ENCODE data around the gene MYO3B. TPM values are rescaled to one million over a fixed set of nuclear protein-coding genes. Genes with fewer than 3 reads are reported as not detected.

The MYO3B gene
- total RNA-seq, 2 experiments from 2014 or later: 0.05 to 0.23 TPM

DNA sequence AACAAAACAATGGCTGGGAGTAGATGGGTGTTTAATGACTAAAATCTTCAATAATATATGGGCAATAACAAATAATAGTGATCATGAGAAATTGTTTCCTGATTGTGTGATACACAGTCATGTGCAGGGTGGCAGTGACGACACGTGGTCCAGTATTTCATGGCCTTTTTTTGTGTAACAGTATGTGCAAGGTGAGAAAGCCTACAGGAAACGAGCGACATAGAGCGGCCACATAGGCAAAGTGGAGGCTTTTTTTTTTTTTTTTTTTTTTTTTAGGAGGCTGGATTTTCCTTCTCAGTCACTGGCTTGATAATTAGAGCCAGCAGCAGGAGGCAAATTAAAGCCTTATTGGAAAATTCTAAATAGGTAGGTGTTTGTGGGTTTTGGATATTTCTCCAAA, 123.7 kb downstream of the MYO3B start:
- Mint-ChIP-seq H3K36me3 (ENCODE audit: low read depth) (no peaks in the 10 kb centered on the region), H3K27me3 (ENCODE audit: low read depth) (peaks cover 16% of the 10 kb centered on the region), H3K4me1 (ENCODE audit: low read depth) (peaks cover 12% of the 10 kb centered on the region), H3K27ac (no peak overlapping the region), H3K9me3 (ENCODE audit: insufficient read depth) (no peaks in the 10 kb centered on the region), H3K4me3 (no peak overlapping the region)
- DNase-seq: no peak
- ChIA-PET CTCF (no interaction called here), POLR2A (no interaction called here)
- ATAC-seq: no peak

DNA sequence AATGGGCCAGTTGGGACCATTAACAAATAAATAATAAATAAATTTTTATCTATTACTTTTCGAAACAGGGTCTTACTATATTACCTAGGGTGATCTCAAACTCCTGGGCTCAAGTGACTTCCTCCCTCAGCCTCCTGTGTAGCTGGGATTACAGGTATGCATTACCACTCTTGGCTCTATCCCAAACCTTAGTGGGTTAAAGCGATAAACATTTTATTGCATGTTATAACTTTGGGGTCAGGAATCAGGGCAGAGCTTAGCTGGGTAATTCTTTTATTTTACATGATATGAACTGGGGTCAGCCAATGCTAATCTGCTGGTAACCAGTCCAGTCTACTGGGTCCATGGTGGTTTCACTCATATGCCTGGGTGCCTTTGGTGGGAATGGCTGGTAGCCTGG, 127.8 kb downstream of the MYO3B start:
- POLR2A ChIA-PET: no interaction called here
- peaks cover 20% of the 10 kb centered on the region for H3K27me3 Mint-ChIP-seq (ENCODE audit: low read depth)
- no peaks in the 10 kb centered on the region for H3K36me3 Mint-ChIP-seq (ENCODE audit: low read depth)
- no peak for ATAC-seq
- H3K4me1 Mint-ChIP-seq (ENCODE audit: low read depth): no peaks in the 10 kb centered on the region
- H3K9me3 Mint-ChIP-seq (ENCODE audit: insufficient read depth): no peaks in the 10 kb centered on the region
- DNase-seq: no peak
- CTCF ChIA-PET: no interaction called here
- H3K27ac Mint-ChIP-seq: no peak overlapping the region
- H3K4me3 Mint-ChIP-seq: no peak overlapping the region

DNA sequence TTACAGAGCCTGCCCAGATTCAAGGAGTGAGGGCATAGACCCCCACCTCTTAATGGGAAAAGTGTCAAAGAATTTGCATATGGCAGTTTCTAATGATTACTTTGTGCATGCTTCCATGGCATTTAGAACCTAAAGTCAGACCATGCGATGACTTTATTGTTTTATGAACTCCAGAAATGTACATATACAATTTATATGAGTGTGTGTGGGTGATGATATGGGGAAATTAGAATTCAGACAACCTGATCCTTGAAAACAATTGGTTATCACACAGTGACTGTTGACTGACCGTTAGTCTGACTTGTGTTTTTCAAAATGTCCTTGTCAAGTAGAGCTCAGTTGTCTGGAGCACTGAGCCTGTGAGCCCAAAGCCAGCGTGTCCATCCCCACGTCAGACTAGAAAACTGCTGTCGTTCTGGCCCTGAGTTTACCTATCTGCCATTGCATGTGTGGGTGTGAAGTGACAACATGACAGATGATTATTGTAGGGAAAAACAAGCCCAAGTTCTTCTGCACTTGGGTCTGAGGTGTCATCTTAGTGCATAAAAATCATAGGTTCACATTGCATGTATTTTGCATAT, 128.4 kb downstream of the MYO3B start:
- Mint-ChIP-seq H3K27ac (no peak overlapping the region), H3K4me3 (no peak overlapping the region), H3K9me3 (ENCODE audit: insufficient read depth) (no peaks in the 10 kb centered on the region), H3K27me3 (ENCODE audit: low read depth) (peaks cover 21% of the 10 kb centered on the region), H3K36me3 (ENCODE audit: low read depth) (no peaks in the 10 kb centered on the region), H3K4me1 (ENCODE audit: low read depth) (no peaks in the 10 kb centered on the region)
- DNase-seq: no peak
- ChIA-PET CTCF (no interaction called here), POLR2A (no interaction called here)
- ATAC-seq: no peak

DNA sequence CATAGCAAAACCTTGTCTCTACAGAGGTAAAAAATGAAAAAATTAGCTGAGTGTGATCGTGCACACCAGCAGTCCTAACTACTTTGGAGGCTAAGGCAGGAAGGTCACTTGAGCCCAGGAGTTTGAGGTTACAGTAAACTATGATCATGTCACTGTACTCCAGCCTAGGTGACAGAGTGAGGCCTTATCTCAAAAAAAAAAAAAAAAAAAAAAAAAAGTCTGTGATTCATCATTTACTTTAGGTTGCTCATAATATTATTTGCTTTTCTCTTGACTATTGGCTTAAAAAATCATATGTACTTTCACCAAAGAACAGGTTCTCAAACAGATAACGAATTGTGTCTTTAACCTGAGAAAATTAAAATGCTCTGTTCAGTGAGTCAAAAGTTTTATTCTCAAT, 129.1 kb downstream of the MYO3B start:
- ATAC-seq: no peak
- no peak for DNase-seq
- H3K4me3 Mint-ChIP-seq: no peak overlapping the region
- no peaks in the 10 kb centered on the region for H3K9me3 Mint-ChIP-seq (ENCODE audit: insufficient read depth)
- no peaks in the 10 kb centered on the region for H3K36me3 Mint-ChIP-seq (ENCODE audit: low read depth)
- no peak overlapping the region for H3K27ac Mint-ChIP-seq
- peaks cover 25% of the 10 kb centered on the region for H3K27me3 Mint-ChIP-seq (ENCODE audit: low read depth)
- ChIA-PET POLR2A (no interaction called here), CTCF (no interaction called here)
- H3K4me1 Mint-ChIP-seq (ENCODE audit: low read depth): no peaks in the 10 kb centered on the region

DNA sequence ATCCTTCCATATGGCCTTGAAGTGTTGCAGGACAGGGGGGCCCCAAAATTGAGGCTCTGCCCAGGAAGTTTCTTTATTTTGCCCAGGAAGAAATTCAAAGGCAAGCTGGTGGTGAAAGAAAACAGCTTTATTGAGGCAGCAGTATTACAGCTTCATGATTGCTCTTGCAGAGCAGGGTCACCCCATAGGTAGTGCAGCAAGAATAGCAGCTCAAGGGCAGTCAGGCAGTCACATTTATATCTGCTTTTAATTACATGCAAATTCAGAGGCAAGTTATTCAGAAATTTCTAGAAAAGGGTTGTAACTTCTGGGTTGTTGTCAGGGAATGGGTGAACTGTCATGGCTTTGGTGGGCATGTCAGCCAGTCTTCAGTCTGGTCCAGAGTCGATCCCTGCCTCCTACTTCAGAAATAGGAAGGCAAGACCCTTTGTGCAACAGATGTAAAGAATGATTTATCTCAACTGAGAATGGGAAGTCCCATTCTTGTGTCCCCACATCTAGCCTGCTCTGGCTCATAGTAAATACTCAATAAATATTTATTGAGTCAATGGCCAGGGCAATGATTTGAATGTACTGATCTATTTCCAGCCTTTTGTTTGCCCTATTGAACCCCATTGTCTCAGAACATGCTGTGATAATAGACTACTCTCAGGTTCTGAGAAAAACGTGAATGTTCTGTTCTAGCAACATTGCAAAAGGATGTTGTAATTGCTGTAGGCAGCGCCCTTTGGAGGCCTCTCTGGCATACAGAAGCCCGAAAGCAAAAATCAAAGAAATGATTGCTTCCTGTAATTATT, 129.8 kb downstream of the MYO3B start:
- DNase-seq: no peak
- POLR2A ChIA-PET: no interaction called here

DNA sequence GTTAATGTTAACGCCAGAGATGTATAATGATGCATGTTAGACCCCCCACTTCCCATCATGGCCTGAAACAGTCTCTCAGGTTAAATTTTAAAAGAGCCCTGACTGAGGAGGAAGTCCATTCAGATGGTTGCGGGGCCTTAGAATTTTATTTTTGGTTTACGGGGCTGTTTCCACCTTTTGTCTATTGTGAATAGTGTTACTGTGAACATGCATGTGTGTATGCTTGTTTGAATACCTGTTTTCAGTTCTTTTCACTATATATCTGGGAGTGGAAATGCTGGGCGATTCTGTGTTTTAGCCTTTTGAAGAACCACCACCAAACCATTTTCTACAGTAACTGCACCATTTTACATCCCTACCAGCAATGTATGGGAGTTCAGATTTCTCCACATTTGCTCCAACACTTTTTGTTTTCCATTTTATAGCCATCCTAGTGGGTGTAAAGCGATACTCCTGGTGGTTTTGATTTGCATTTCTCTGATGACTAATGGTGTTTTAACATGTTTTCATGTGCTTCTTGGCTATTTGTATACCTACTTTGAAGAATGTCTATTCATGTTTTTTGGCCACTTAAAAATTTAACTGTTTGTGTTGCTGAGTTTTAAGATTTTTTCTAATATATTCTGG, 133.0 kb downstream of the MYO3B start:
- DNase-seq: no peak
- Mint-ChIP-seq H3K27ac (no peak overlapping the region), H3K36me3 (ENCODE audit: low read depth) (no peaks in the 10 kb centered on the region), H3K4me3 (no peak overlapping the region), H3K27me3 (ENCODE audit: low read depth) (peaks cover 29% of the 10 kb centered on the region), H3K4me1 (ENCODE audit: low read depth) (no peaks in the 10 kb centered on the region), H3K9me3 (ENCODE audit: insufficient read depth) (no peaks in the 10 kb centered on the region)
- CTCF ChIA-PET: no interaction called here
- ATAC-seq: no peak
- POLR2A ChIA-PET: no interaction called here

More for the DNA sequence above, 129.8 kb downstream of the MYO3B start:
- no peak overlapping the region for H3K4me3 Mint-ChIP-seq
- H3K9me3 Mint-ChIP-seq (ENCODE audit: insufficient read depth): no peaks in the 10 kb centered on the region
- ATAC-seq: no peak
- H3K36me3 Mint-ChIP-seq (ENCODE audit: low read depth): no peaks in the 10 kb centered on the region
- no peak overlapping the region for H3K27ac Mint-ChIP-seq
- CTCF ChIA-PET: no interaction called here
- H3K4me1 Mint-ChIP-seq (ENCODE audit: low read depth): no peaks in the 10 kb centered on the region
- peaks cover 25% of the 10 kb centered on the region for H3K27me3 Mint-ChIP-seq (ENCODE audit: low read depth)

DNA sequence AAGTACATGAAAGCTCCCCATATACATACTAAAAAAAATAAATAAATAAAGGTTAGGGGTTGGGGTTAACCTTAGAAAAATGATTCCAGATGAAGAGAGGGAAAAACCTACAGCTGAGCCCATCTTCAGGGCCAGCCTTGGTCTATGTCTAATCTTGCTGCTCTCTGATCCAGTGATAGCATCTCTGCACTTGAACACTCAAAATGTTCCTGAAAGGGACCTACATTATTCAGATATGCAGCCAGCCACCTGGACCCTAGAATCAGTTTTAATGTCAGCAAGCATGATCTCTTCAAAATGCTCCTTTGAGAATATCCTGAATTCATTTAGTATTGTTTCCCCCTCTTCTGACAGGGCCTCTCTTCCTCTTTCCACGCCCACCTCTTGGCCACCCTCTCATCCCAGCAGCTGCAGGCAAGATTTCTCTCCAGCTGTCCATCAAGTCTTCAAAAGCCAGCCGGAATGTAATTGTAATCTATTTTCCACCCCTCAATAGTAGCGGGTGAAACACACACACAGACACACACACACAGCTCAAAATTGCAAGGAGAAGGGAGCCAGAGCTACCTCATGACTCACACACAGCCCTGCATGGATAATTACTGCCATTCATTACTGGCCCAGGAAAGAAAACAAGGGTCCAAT, 135.5 kb downstream of the MYO3B start:
- ATAC-seq (no peak), DNase-seq (no peak)
- Mint-ChIP-seq H3K9me3 (ENCODE audit: insufficient read depth) (no peaks in the 10 kb centered on the region), H3K4me1 (ENCODE audit: low read depth) (no peaks in the 10 kb centered on the region), H3K27ac (no peak overlapping the region), H3K4me3 (no peak overlapping the region), H3K27me3 (ENCODE audit: low read depth) (peaks cover 28% of the 10 kb centered on the region), H3K36me3 (ENCODE audit: low read depth) (no peaks in the 10 kb centered on the region)
- CTCF ChIA-PET: interaction anchor here (4.0 kb wide), 1 partner anchor 11 kb away, joined by 13 read pairs; no protein-coding TSS in a partner anchor
- POLR2A ChIA-PET: no interaction called here

DNA sequence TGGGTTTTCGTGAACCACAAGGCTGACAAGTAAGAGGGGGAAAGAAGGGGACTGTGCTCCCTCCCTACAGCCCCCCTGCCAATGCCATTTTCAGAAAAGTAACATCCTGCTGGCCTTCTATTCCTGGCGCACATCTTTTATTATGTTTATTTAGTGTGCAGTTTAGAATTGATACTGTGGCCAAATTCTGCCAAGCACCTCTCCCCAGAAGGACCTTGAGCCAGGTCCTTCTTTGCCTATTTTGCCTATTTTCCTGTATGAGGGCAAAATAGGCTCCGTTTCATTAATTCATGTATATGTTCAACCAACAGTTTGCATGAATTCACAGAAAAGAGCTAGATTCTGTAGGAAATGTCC, 136.0 kb downstream of the MYO3B start:
- no peak overlapping the region for H3K27ac Mint-ChIP-seq
- CTCF ChIA-PET: interaction anchor here (4.0 kb wide), 1 partner anchor 10 kb away, joined by 13 read pairs; no protein-coding TSS in a partner anchor
- H3K36me3 Mint-ChIP-seq (ENCODE audit: low read depth): no peaks in the 10 kb centered on the region
- POLR2A ChIA-PET: no interaction called here
- H3K4me1 Mint-ChIP-seq (ENCODE audit: low read depth): no peaks in the 10 kb centered on the region
- peaks cover 29% of the 10 kb centered on the region for H3K27me3 Mint-ChIP-seq (ENCODE audit: low read depth)
- no peaks in the 10 kb centered on the region for H3K9me3 Mint-ChIP-seq (ENCODE audit: insufficient read depth)
- no peak for DNase-seq
- no peak for ATAC-seq
- H3K4me3 Mint-ChIP-seq: no peak overlapping the region

DNA sequence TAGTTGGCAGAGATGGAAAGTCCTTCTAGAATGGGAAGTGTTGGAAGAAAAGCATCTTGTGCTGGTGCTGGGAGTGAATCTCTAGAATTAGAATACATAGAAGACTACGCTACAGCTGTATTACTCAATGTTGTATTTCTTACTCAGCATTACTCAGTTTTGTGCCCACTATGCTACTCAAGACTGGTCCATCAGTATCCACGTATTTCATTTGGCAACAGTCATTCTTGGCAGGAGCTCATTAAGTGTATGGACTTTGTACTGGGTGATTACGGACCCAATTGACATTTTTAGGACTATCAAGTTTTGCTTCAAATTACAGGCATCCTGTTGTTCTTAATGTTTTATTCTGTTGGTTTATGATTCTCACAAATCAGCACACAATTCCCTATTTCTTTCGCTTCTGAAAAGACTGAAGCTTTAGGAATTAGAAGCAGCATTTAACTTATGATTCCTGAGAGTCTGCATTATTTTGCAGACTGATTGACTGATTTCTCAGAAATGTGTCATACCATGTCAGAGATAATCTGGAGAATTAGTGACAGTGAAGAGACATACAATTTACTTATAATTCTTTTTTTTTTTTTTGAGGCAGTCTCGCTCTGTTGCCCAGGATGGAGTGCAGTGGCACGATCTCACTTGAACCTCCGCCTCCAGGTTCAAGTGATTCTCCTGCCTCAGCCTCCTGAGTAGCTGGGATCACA, 136.9 kb downstream of the MYO3B start:
- no peak for ATAC-seq
- no peak for DNase-seq
- H3K27ac Mint-ChIP-seq: no peak overlapping the region
- H3K36me3 Mint-ChIP-seq (ENCODE audit: low read depth): no peaks in the 10 kb centered on the region
- peaks cover 30% of the 10 kb centered on the region for H3K27me3 Mint-ChIP-seq (ENCODE audit: low read depth)
- H3K4me1 Mint-ChIP-seq (ENCODE audit: low read depth): no peaks in the 10 kb centered on the region
- H3K9me3 Mint-ChIP-seq (ENCODE audit: insufficient read depth): no peaks in the 10 kb centered on the region
- H3K4me3 Mint-ChIP-seq: no peak overlapping the region
- POLR2A ChIA-PET: no interaction called here
- CTCF ChIA-PET: interaction anchor here (4.0 kb wide), 1 partner anchor 9 kb away, joined by 13 read pairs; no protein-coding TSS in a partner anchor

DNA sequence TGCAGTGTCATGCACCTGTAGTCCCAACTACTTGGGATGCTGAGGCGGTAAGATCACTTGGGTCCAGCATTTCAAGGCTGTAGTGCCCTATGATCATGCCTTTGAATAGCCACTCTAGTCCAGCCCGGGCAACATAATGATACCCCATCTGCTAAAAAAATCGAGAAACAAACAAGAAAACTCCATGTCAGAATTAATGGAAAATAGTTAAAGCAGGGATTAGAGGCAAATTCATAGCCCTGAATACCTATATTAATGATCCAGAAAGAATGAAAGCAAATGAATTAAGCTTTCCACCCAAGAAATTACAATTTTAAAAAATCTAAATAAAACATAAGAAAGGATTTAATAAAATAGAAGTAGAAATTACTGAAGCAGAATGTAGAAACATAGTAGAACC, 143.0 kb downstream of the MYO3B start:
- H3K4me1 Mint-ChIP-seq (ENCODE audit: low read depth): peaks cover 5% of the 10 kb centered on the region
- ATAC-seq (no peak), DNase-seq (no peak)
- H3K36me3 Mint-ChIP-seq (ENCODE audit: low read depth): no peaks in the 10 kb centered on the region
- peaks cover 12% of the 10 kb centered on the region for H3K27me3 Mint-ChIP-seq (ENCODE audit: low read depth)
- no peak overlapping the region for H3K4me3 Mint-ChIP-seq
- H3K27ac Mint-ChIP-seq: no peak overlapping the region
- ChIA-PET POLR2A (no interaction called here), CTCF (interaction anchor here (0.6 kb wide), 1 partner anchor 552 kb away, joined by 3 read pairs; no protein-coding TSS in a partner anchor)
- H3K9me3 Mint-ChIP-seq (ENCODE audit: insufficient read depth): no peaks in the 10 kb centered on the region

DNA sequence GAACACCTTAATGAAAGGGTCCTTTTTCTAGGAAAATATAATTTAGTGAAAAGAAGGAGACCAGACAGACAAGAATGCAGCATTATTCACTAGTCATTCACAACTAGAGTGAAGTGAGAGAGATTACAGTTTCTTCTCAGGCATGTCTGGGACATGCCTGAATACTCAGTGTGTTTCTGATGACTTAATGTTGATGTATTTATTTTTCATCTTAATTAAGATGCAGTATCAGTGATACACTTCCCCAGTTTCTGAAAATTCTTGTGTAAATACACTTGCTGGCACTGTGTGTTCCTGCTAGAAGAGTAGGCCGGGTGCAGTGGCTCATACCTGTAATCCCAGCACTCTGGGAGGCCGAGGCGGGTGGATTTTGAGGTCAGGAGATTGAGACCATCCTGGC, 143.6 kb downstream of the MYO3B start:
- Mint-ChIP-seq H3K36me3 (ENCODE audit: low read depth) (no peaks in the 10 kb centered on the region), H3K4me3 (no peak overlapping the region), H3K4me1 (ENCODE audit: low read depth) (peaks cover 5% of the 10 kb centered on the region), H3K9me3 (ENCODE audit: insufficient read depth) (no peaks in the 10 kb centered on the region), H3K27ac (no peak overlapping the region), H3K27me3 (ENCODE audit: low read depth) (peaks cover 12% of the 10 kb centered on the region)
- no peak for ATAC-seq
- CTCF ChIA-PET: no interaction called here
- POLR2A ChIA-PET: no interaction called here
- no peak for DNase-seq

Data from activated CD8-positive, alpha-beta T cell treated with anti-CD3 and anti-CD28 coated beads, Interleukin-2, amount 10 ng/mL, durations not matched to agents 7 days and 5 days (primary cell).